Body of pancreas (tissue), 4 donors: Measurements from ENCODE around the gene SPINK14.

Experiments
- CTCF ChIP-seq, 7 experiments: fragments of 450-650 bp in 4 of 7; fragments of 200-600 bp in 3 of 7; sonication (generic) in 3 of 7; IDR thresholded peaks; one replicate each; pipeline ENCODE4 v1.5.1; 2016 to 2019; ENCODE audit warnings: antibody characterized with exemption in 7 of 7
- POLR2A ChIP-seq, 3 donors: fragments of 450-650 bp; IDR thresholded peaks; one replicate each; pipeline ENCODE4 v1.6.1; 2016; ENCODE audit warnings: antibody characterized with exemption in 3 of 3, mild to moderate bottlenecking in 2 of 3

- TF ChIP-seq CTCF (IDR thresholded peaks at IDR 0.05) (no peak), POLR2A (IDR thresholded peaks at IDR 0.05) (no peak)
Measured at GRCh38 chr5:148162038-148162437, 6.3 kb upstream of the SPINK14 start.
